ENCODE data around the gene FCHO2.
"Not testable (repeated sequence)": the region's sequence is repeated elsewhere in the genome, so short reads cannot be mapped to it uniquely, and the experiment has no call there.

The FCHO2 gene

DNA sequence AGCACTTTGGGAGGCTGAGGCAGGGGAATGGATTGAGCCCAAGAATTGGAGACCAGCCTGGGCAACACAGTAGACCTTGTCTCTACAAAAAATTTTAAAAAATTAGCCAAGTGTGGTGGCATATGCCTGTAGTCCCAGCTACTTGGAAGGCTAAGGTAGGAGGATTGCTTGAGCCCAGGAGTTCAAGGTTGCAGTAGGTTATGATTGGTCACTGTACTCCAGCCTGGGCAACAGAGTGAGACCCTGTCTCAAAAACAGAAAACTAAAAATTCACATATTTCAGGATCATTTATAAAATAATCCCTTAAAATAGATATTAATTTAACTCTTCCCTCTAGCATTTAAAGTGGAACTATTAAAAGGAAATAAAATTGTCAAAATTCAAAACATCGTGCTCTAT, 3.4 kb downstream of the FCHO2 start:
- TF ChIP-seq, protein P1, sequence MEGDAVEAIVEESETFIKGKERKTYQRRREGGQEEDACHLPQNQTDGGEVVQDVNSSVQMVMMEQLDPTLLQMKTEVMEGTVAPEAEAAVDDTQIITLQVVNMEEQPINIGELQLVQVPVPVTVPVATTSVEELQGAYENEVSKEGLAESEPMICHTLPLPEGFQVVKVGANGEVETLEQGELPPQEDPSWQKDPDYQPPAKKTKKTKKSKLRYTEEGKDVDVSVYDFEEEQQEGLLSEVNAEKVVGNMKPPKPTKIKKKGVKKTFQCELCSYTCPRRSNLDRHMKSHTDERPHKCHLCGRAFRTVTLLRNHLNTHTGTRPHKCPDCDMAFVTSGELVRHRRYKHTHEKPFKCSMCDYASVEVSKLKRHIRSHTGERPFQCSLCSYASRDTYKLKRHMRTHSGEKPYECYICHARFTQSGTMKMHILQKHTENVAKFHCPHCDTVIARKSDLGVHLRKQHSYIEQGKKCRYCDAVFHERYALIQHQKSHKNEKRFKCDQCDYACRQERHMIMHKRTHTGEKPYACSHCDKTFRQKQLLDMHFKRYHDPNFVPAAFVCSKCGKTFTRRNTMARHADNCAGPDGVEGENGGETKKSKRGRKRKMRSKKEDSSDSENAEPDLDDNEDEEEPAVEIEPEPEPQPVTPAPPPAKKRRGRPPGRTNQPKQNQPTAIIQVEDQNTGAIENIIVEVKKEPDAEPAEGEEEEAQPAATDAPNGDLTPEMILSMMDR (IDR thresholded peaks at IDR 0.05; ENCODE audit: insufficient read depth, low read length, poor library complexity, severe bottlenecking): no peak
- Histone ChIP-seq H3K4me3 (replicated peaks; ENCODE audit: low read depth, low read length) (no peak overlapping the region), H3K27me3 (replicated peaks; ENCODE audit: control insufficient read depth, insufficient read depth, low read length) (no peaks in the 10 kb centered on the region), H3K36me3 (ENCODE audit: control insufficient read depth, insufficient read depth, low read length) (no peaks in the 10 kb centered on the region)
- DNase-seq (ENCODE audit: extremely low read depth, insufficient read length): no peak

DNA sequence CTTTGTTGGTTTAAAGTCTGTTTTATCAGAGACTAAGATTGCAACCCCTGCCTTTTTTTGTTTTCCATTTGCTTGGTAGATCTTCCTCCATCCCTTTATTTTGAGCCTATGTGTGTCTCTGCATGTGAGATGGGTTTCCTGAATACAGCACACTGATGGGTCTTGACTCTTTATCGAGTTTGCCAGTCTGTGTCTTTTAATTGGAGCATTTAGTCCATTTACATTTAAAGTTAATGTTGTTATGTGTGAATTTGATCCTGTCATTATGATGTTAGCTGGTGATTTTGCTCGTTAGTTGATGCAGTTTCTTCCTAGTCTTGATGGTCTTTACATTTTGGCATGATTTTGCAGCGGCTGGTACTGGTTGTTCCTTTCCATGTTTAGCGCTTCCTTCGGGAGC, 18.6 kb downstream of the FCHO2 start:
- not testable (repeated sequence) for H3K27me3 ChIP-seq (replicated peaks; ENCODE audit: control insufficient read depth, insufficient read depth, low read length); H3K4me3 ChIP-seq (replicated peaks; ENCODE audit: low read depth, low read length); H3K36me3 ChIP-seq (ENCODE audit: control insufficient read depth, insufficient read depth, low read length); DNase-seq (ENCODE audit: extremely low read depth, insufficient read length)

DNA sequence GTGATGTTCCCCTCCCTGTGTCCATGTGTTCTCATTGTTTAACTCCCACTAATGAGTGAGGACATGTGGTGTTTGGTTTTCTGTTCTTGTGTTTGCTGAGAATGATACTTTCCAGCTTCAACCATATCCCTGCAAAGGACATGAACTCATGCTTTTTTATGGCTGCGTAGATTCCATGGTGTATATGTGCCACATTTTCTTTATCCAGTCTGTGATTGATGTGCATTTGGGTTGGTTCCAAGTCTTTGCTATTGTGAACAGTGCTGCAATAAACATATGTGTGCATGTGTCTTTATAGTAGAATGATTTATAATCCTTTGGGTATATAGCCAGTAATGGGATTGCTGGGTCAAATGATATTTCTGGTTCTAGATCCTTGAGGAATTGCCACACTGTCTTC, 21.0 kb downstream of the FCHO2 start:
- not testable (repeated sequence) for DNase-seq (ENCODE audit: extremely low read depth, insufficient read length); H3K27me3 ChIP-seq (replicated peaks; ENCODE audit: control insufficient read depth, insufficient read depth, low read length); H3K4me3 ChIP-seq (replicated peaks; ENCODE audit: low read depth, low read length); H3K36me3 ChIP-seq (ENCODE audit: control insufficient read depth, insufficient read depth, low read length)

DNA sequence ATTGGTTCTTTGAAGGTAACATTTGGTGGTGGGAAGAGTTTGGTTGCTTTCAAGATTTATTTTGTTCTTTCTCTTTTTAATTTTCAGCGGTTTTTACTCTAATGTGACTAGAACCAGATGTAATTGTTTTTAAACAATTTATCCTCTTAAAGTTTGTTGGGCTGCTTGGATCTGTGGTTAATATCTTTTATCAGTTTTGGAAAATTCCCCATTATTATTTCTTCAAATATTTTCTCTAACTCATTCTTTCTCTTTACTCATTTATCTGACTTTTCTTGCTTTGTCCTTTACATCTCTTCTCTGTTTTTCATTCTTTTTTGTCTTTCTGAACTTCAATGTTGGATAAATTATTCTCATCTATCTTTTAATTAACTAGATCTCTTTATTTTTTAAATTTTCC, 29.9 kb downstream of the FCHO2 start:
- no peak overlapping the region for H3K4me3 ChIP-seq (replicated peaks; ENCODE audit: low read depth, low read length)
- no peaks in the 10 kb centered on the region for H3K36me3 ChIP-seq (ENCODE audit: control insufficient read depth, insufficient read depth, low read length)
- no peak for DNase-seq (ENCODE audit: extremely low read depth, insufficient read length)
- TF ChIP-seq, protein P1 (IDR thresholded peaks at IDR 0.05; ENCODE audit: insufficient read depth, low read length, poor library complexity, severe bottlenecking): no peak
- H3K27me3 ChIP-seq (replicated peaks; ENCODE audit: control insufficient read depth, insufficient read depth, low read length): no peaks in the 10 kb centered on the region

DNA sequence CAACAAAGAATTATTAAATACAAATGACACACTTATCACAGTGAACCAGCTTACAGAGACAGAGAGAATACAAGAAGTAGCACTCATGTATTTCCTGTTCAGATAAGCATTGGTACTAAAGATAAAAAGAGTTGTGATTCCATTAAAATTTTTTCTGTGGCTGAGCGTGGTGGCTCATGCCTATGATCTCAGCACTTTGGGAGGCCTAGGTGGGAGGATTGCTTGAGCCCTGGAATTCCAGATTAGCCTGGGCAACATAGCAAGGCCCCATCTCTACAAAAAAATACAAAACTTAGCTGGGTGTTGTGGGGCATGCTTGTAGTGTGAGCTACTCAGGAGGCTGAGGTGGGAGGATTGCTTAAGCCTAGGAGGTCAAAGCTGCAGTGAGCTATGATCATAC, 32.9 kb downstream of the FCHO2 start:
- TF ChIP-seq, protein P1 (IDR thresholded peaks at IDR 0.05; ENCODE audit: insufficient read depth, low read length, poor library complexity, severe bottlenecking): no peak

DNA sequence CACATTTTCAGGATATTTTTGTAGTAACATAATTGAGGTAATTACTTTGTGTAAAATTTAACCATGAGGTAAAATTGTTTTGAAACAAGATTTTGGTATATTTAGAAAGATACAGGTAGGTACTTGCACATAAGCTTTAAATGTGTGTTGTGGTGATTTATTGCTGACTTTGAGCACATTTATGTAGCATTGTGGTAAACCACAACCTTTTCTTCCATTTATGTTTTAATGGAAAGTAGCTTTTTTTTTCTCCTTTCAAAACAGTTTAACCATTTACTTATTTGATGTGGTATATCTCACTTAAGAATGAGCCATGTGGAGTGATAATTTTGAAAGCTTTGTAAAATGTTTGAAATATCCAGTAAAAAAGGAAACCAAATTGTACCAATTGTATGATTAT, 35.6 kb downstream of the FCHO2 start:
- no peaks in the 10 kb centered on the region for H3K27me3 ChIP-seq (replicated peaks; ENCODE audit: control insufficient read depth, insufficient read depth, low read length)
- TF ChIP-seq, protein P1 (IDR thresholded peaks at IDR 0.05; ENCODE audit: insufficient read depth, low read length, poor library complexity, severe bottlenecking): no peak

More for the DNA sequence above, 32.9 kb downstream of the FCHO2 start:
- no peaks in the 10 kb centered on the region for H3K27me3 ChIP-seq (replicated peaks; ENCODE audit: control insufficient read depth, insufficient read depth, low read length)
- no peak for DNase-seq (ENCODE audit: extremely low read depth, insufficient read length)
- no peak overlapping the region for H3K4me3 ChIP-seq (replicated peaks; ENCODE audit: low read depth, low read length)
- no peaks in the 10 kb centered on the region for H3K36me3 ChIP-seq (ENCODE audit: control insufficient read depth, insufficient read depth, low read length)

DNA sequence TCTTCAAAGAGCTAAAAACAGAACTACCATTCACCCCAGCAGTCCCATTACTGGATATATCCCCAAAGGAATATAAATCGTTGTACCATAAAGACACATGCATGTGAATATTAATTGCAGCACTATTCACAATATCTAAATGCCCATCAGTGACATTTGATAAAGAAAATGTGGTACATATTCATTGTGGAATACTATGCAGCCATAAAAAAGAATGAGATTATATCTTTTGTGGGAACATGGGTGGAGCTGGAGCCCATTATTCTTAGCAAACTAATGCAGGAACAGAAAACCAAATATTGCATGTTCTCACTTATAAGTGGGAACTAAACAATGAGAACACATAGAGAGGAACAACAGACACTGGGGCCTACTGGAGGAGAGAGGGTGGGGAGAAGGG, 38.7 kb downstream of the FCHO2 start:
- Histone ChIP-seq H3K27me3 (replicated peaks; ENCODE audit: control insufficient read depth, insufficient read depth, low read length) (no peaks in the 10 kb centered on the region), H3K36me3 (ENCODE audit: control insufficient read depth, insufficient read depth, low read length) (no peaks in the 10 kb centered on the region), H3K4me3 (replicated peaks; ENCODE audit: low read depth, low read length) (no peak overlapping the region)
- no peak for DNase-seq (ENCODE audit: extremely low read depth, insufficient read length)
- TF ChIP-seq, protein P1 (IDR thresholded peaks at IDR 0.05; ENCODE audit: insufficient read depth, low read length, poor library complexity, severe bottlenecking): no peak

More for the DNA sequence above, 35.6 kb downstream of the FCHO2 start:
- no peak for DNase-seq (ENCODE audit: extremely low read depth, insufficient read length)
- no peak overlapping the region for H3K4me3 ChIP-seq (replicated peaks; ENCODE audit: low read depth, low read length)
- no peaks in the 10 kb centered on the region for H3K36me3 ChIP-seq (ENCODE audit: control insufficient read depth, insufficient read depth, low read length)
